ENCODE measurements around the gene TNKS2. TPM values are rescaled to one million over a fixed set of nuclear protein-coding genes. Genes with fewer than 3 reads are reported as not detected.
"Not testable (repeated sequence)": the region's sequence is repeated elsewhere in the genome, so short reads cannot be mapped to it uniquely, and the experiment has no call there.

The TNKS2 gene
- polyA plus RNA-seq, 1 of the 3 experiments (the other 2 are of a cell fraction): 12.5 TPM

DNA sequence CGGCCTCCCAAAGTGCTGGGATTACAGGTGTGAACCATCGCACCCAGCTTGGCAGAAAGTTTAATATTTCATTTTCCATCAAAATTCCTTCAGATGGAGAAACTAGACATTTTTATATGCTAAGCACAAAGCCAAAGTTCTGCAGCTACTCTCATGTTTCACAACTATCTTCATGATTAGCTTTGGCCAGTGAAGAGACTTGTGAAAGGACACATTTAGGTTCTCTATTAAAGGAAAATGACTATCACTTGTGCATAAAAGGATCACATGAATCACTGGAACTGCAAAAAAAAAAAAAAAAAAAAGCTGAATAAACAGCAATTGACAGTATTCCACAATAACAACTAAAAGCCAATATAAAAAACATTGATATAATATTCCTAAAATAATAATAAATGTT is 94.8 kb downstream of the TNKS2 start:
- H4K20me1 ChIP-seq (ENCODE audit: insufficient read depth): no peaks in the 10 kb centered on the region
- no peak for TF ChIP-seq POLR2AphosphoS5 (IDR thresholded peaks at IDR 0.05; ENCODE audit: low read depth, low read length)
- TF ChIP-seq GATA2 (CRISPR knock-in tag; IDR thresholded peaks at IDR 0.05): no peak
- TF ChIP-seq NFIC (IDR thresholded peaks at IDR 0.05; ENCODE audit: borderline replicate concordance): no peak
- TF ChIP-seq, protein P1, sequence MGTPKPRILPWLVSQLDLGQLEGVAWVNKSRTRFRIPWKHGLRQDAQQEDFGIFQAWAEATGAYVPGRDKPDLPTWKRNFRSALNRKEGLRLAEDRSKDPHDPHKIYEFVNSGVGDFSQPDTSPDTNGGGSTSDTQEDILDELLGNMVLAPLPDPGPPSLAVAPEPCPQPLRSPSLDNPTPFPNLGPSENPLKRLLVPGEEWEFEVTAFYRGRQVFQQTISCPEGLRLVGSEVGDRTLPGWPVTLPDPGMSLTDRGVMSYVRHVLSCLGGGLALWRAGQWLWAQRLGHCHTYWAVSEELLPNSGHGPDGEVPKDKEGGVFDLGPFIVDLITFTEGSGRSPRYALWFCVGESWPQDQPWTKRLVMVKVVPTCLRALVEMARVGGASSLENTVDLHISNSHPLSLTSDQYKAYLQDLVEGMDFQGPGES (IDR thresholded peaks at IDR 0.05; ENCODE audit: low read depth, low read length): no peak
- TF ChIP-seq, protein P2, sequence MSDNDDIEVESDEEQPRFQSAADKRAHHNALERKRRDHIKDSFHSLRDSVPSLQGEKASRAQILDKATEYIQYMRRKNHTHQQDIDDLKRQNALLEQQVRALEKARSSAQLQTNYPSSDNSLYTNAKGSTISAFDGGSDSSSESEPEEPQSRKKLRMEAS (IDR thresholded peaks at IDR 0.05; ENCODE audit: low read depth): no peak
- TF ChIP-seq, protein P3, sequence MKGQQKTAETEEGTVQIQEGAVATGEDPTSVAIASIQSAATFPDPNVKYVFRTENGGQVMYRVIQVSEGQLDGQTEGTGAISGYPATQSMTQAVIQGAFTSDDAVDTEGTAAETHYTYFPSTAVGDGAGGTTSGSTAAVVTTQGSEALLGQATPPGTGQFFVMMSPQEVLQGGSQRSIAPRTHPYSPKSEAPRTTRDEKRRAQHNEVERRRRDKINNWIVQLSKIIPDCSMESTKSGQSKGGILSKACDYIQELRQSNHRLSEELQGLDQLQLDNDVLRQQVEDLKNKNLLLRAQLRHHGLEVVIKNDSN (IDR thresholded peaks at IDR 0.05; ENCODE audit: borderline replicate concordance, low read depth): no peak
- no peak for TF ChIP-seq EP300 (IDR thresholded peaks at IDR 0.05; ENCODE audit: borderline replicate concordance in 1 of 2, low read depth in 1 of 2, low read length in 1 of 2)
- TF ChIP-seq RFX5 (IDR thresholded peaks at IDR 0.05; ENCODE audit: low read length): no peak
- TF ChIP-seq USF2 (IDR thresholded peaks at IDR 0.05; ENCODE audit: borderline replicate concordance, low read depth, low read length): no peak
- no peak for TF ChIP-seq TCF12 (IDR thresholded peaks at IDR 0.05)
- TF ChIP-seq MXI1 (IDR thresholded peaks at IDR 0.05; ENCODE audit: low read depth, low read length): no peak
- TF ChIP-seq, protein P4, sequence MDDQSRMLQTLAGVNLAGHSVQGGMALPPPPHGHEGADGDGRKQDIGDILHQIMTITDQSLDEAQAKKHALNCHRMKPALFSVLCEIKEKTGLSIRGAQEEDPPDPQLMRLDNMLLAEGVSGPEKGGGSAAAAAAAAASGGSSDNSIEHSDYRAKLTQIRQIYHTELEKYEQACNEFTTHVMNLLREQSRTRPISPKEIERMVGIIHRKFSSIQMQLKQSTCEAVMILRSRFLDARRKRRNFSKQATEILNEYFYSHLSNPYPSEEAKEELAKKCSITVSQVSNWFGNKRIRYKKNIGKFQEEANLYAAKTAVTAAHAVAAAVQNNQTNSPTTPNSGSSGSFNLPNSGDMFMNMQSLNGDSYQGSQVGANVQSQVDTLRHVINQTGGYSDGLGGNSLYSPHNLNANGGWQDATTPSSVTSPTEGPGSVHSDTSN (IDR thresholded peaks at IDR 0.05): no peak
- TF ChIP-seq MEF2A (IDR thresholded peaks at IDR 0.05; ENCODE audit: borderline replicate concordance, low read depth): no peak
- TF ChIP-seq RAD21 (IDR thresholded peaks at IDR 0.05; ENCODE audit: low read length): no peak
- TF ChIP-seq RXRA (IDR thresholded peaks at IDR 0.05; ENCODE audit: borderline replicate concordance, low read depth): no peak
- TF ChIP-seq SMC3 (IDR thresholded peaks at IDR 0.05; ENCODE audit: low read depth, low read length): no peak
- TF ChIP-seq JUND (IDR thresholded peaks at IDR 0.05): no peak
- TF ChIP-seq NRF1 (IDR thresholded peaks at IDR 0.05; ENCODE audit: low read depth, low read length): no peak
- TF ChIP-seq ELF1 (IDR thresholded peaks at IDR 0.05): no peak
- no peak for TF ChIP-seq EZH2phosphoT487 (IDR thresholded peaks at IDR 0.05; ENCODE audit: borderline replicate concordance, low read depth)
- H3K4me1 ChIP-seq (ENCODE audit: control insufficient read depth in 1 of 2, insufficient read depth in 2 of 2, low read depth in 1 of 2, low read length in 1 of 2): peaks cover 0 to under 1% of the 10 kb centered on the region in 2 experiments; a peak in 1 of 4 replicates
- no peak overlapping the region for H3K27ac ChIP-seq (ENCODE audit: low read depth in 2 of 2, low read length in 1 of 2)
- 100% methylated on average over 2 of the region's 2 CpGs for WGBS (ENCODE audit: low lambda C conversion rate)
- H3K27me3 ChIP-seq (ENCODE audit: insufficient read depth): no peaks in the 10 kb centered on the region
- H3K4me2 ChIP-seq: no peak overlapping the region
- ChIA-PET CTCF (interaction anchor here (0.7 kb wide), 1 partner anchor 20 kb away, joined by 3 read pairs; no protein-coding TSS in a partner anchor), POLR2A (no interaction called here)
- H2AFZ ChIP-seq (ENCODE audit: low read depth): no peak overlapping the region
- H3K4me3 ChIP-seq (ENCODE audit: low read depth in 2 of 2, low read length in 1 of 2): no peak overlapping the region
- peaks cover 2% of the 10 kb centered on the region for H3F3A ChIP-seq (replicated peaks; ENCODE audit: insufficient read depth)
- no peaks in the 10 kb centered on the region for H3K79me2 ChIP-seq (ENCODE audit: insufficient read depth)
- H3K36me3 ChIP-seq (replicated peaks in 1 of 2; ENCODE audit: control insufficient read depth in 1 of 2, insufficient read depth in 2 of 2, low read length in 1 of 2): no peaks in the 10 kb centered on the region
- DNase-seq: no peak
- no peaks in the 10 kb centered on the region for H3K9me2 ChIP-seq
- H3K9me3 ChIP-seq: no peaks in the 10 kb centered on the region
- H3K9ac ChIP-seq: no peak overlapping the region

GRCh38 chr10:91894261-91894685 is 96.0 kb downstream of the TNKS2 start:
- H4K20me1 ChIP-seq (ENCODE audit: insufficient read depth); H3K27me3 ChIP-seq (ENCODE audit: insufficient read depth); H3K9me3 ChIP-seq; DNase-seq; H3K4me1 ChIP-seq (ENCODE audit: control insufficient read depth in 1 of 2, insufficient read depth in 2 of 2, low read depth in 1 of 2, low read length in 1 of 2); H3K9ac ChIP-seq; H3K4me3 ChIP-seq (ENCODE audit: low read depth in 2 of 2, low read length in 1 of 2); H3K4me2 ChIP-seq; H3K36me3 ChIP-seq (replicated peaks in 1 of 2; ENCODE audit: control insufficient read depth in 1 of 2, insufficient read depth in 2 of 2, low read length in 1 of 2); CTCF ChIA-PET; H3F3A ChIP-seq (replicated peaks; ENCODE audit: insufficient read depth); H3K79me2 ChIP-seq (ENCODE audit: insufficient read depth); H3K9me2 ChIP-seq; H3K27ac ChIP-seq (ENCODE audit: low read depth in 2 of 2, low read length in 1 of 2); POLR2A ChIA-PET; H2AFZ ChIP-seq (ENCODE audit: low read depth): not testable (repeated sequence)
- 88% methylated on average over 13 of the region's 14 CpGs for WGBS (ENCODE audit: low lambda C conversion rate)
